ENCODE results near the gene PRKD1.

GRCh38 chr14:29636870-29637269 lies 290.8 kb downstream of the PRKD1 start:
- no peak for TF ChIP-seq CTCF (IDR thresholded peaks at IDR 0.05)
- TF ChIP-seq POLR2A (IDR thresholded peaks at IDR 0.05), result no peak
- no peak for TF ChIP-seq POLR2AphosphoS5 (IDR thresholded peaks at IDR 0.05; ENCODE audit: insufficient read depth in 1 of 2, low read depth in 1 of 2)
